ENCODE measurements around the gene FAM114A2.

DNA sequence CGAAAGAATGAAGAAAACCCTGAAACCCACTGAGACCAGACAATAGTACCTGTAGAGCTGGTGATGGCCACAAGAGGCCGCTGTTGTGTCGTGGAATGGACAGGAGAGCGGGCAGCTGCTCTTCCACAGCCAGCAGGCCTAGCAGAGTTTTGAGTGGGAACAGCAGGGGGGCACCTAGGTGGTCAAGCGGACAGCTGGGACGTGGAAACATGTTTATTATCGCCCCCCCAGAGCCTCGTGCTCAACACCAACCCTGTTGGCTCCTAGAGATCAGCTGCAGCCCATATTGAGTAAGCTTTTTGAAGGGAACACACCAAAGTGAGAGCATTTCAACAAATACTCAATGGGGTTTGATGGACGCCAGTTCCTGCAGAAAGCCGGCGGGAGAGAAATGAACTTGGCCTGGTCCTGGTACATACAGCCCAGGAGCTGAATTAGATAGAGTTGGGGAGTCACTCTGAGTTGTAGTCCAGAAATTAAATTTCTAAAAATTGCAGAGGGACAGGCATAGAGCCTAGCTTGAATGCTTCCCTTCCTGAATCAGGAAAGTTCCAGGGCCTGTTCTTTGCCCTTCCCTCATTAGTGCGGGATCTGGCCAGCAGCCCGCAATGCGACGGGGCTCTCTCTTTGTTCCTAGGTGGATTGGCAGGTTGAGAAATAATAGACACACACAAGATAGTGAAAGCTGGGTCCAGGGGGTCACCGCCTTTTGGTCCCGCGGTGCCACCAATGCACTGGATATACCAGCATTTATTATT, 33.9 kb upstream of the FAM114A2 start:
- TF ChIP-seq POLR2A (IDR thresholded peaks at IDR 0.05; ENCODE audit: low read depth, low read length) (no peak), POLR2AphosphoS5 (IDR thresholded peaks at IDR 0.05; ENCODE audit: low read depth, low read length) (no peak)

Measured in GM12892 (cell line).